IMR-90 (cell line): ENCODE measurements around the gene CLEC20A. TPM values are rescaled to one million over a fixed set of nuclear protein-coding genes. Genes with fewer than 3 reads are reported as not detected.

Experiments
- ATAC-seq: fragments of 200-7000 bp; cut with Tn5 transposase; 2 replicates; pipeline ENCODE4 v1.9.1; 2020; ENCODE audit warnings: low read depth, mild to moderate bottlenecking, moderate library complexity
- BruUV-seq: library from RNA; stranded (reverse); fragments of 400-500 nt; replicated peaks from 2 replicates; lab custom pipeline; 2021; lab: Mats Ljungman, UMichigan
- CTCF ChIA-PET: fragments of 300-600 bp; formaldehyde crosslinking; extraction: SDS; loops from one replicate; lab custom pipeline; 2021; ENCODE audit warnings: antibody characterized with exemption; lab: Yijun Ruan, JAX
- POLR2A ChIA-PET: fragments of 300-600 bp; sonication (Branson Sonifier 250); formaldehyde crosslinking; loops from one replicate; lab custom pipeline; 2022; ENCODE audit warnings: antibody characterized with exemption; ENCODE audit not compliant: unreplicated experiment; lab: Charles Lee
- DNase-seq: peaks from one replicate; pipeline ENCODE4 v3.0.0; 2013
- H2AFZ ChIP-seq: replicated peaks from 2 replicates; pipeline ENCODE3; 2013; ENCODE audit warnings: low read length, mild to moderate bottlenecking; ENCODE audit not compliant: poor library complexity
- H2AK5ac ChIP-seq: 2 replicates; pipeline ENCODE4 v1.6.1; 2013; ENCODE audit warnings: low read depth, low read length, inconsistent platforms
- H2AK9ac ChIP-seq: replicated peaks from 2 replicates; pipeline ENCODE3; 2013; ENCODE audit warnings: mild to moderate bottlenecking, low read depth, low read length, moderate library complexity; ENCODE audit not compliant: poor library complexity
- H2BK120ac ChIP-seq: 2 replicates; pipeline ENCODE4 v1.6.1; 2013; ENCODE audit warnings: low read depth, low read length, inconsistent platforms
- H2BK15ac ChIP-seq: 3 replicates; pipeline ENCODE4 v1.6.1; 2013; ENCODE audit warnings: low read depth, low read length, inconsistent platforms
- H2BK20ac ChIP-seq: 2 replicates; pipeline ENCODE4 v1.6.1; 2013; ENCODE audit warnings: low read depth, mild to moderate bottlenecking, inconsistent platforms, low read length, moderate library complexity
- H2BK5ac ChIP-seq: 2 replicates; pipeline ENCODE4 v1.6.1; 2013; ENCODE audit warnings: mild to moderate bottlenecking, low read depth, low read length, inconsistent platforms; ENCODE audit not compliant: poor library complexity, severe bottlenecking
- H3K14ac ChIP-seq: replicated peaks from 2 replicates; pipeline ENCODE4 v1.6.1; 2013; ENCODE audit warnings: low read depth, low read length, inconsistent platforms
- H3K18ac ChIP-seq: 2 replicates; pipeline ENCODE4 v1.6.1; 2013; ENCODE audit warnings: low read depth, low read length, control low read depth
- H3K23ac ChIP-seq: 2 replicates; pipeline ENCODE4 v1.6.1; 2013; ENCODE audit warnings: low read depth, low read length, inconsistent platforms
- H3K27ac ChIP-seq: 2 replicates; pipeline ENCODE4 v1.5.1; 2013; ENCODE audit warnings: mild to moderate bottlenecking, control low read depth, low read length; ENCODE audit not compliant: insufficient read depth
- H3K27me3 ChIP-seq: 2 replicates; pipeline ENCODE4 v1.6.1; 2013; ENCODE audit warnings: low read length; ENCODE audit not compliant: control insufficient read depth, insufficient read depth
- H3K36me3 ChIP-seq: 2 replicates; pipeline ENCODE4 v1.6.1; 2013; ENCODE audit warnings: low read length, mixed read lengths; ENCODE audit not compliant: control insufficient read depth, insufficient read depth
- H3K4ac ChIP-seq: 2 replicates; pipeline ENCODE4 v1.6.1; 2013; ENCODE audit warnings: low read depth, low read length, inconsistent platforms
- H3K4me1 ChIP-seq: 2 replicates; pipeline ENCODE4 v1.6.1; 2013; ENCODE audit warnings: low read length, mixed read lengths; ENCODE audit not compliant: control insufficient read depth, insufficient read depth
- H3K4me2 ChIP-seq: 2 replicates; pipeline ENCODE4 v1.6.1; 2013; ENCODE audit warnings: low read depth, mild to moderate bottlenecking, control low read depth, low read length, moderate library complexity
- H3K4me3 ChIP-seq: 2 replicates; pipeline ENCODE4 v1.5.1; 2013; ENCODE audit warnings: low read depth, mild to moderate bottlenecking, control low read depth, low read length, moderate library complexity; ENCODE audit not compliant: insufficient read depth
- H3K56ac ChIP-seq: 2 replicates; pipeline ENCODE4 v1.6.1; 2013; ENCODE audit warnings: low read length, inconsistent platforms; ENCODE audit not compliant: insufficient read depth; ENCODE audit errors: extremely low read depth
- H3K79me1 ChIP-seq, 2 experiments: 2 replicates each; pipeline ENCODE4 v1.6.1; 2013; ENCODE audit warnings: low read length in 2 of 2, inconsistent platforms in 1 of 2, low read depth in 1 of 2
- H3K9ac ChIP-seq: 2 replicates; pipeline ENCODE4 v1.6.1; 2013; ENCODE audit warnings: low read depth, low read length, control low read depth
- H3K9me1 ChIP-seq: 2 replicates; pipeline ENCODE4 v1.6.1; 2013; ENCODE audit warnings: low read length, inconsistent platforms; ENCODE audit not compliant: insufficient read depth
- H3K9me3 ChIP-seq: 2 replicates; pipeline ENCODE4 v1.6.1; 2013; ENCODE audit warnings: low read length; ENCODE audit not compliant: control insufficient read depth, insufficient read depth
- H4K20me1 ChIP-seq: 2 replicates; pipeline ENCODE4 v1.6.1; 2013; ENCODE audit warnings: low read length, inconsistent platforms; ENCODE audit not compliant: insufficient read depth
- H4K5ac ChIP-seq: 2 replicates; pipeline ENCODE4 v1.6.1; 2013; ENCODE audit warnings: mild to moderate bottlenecking, low read depth, low read length, control low read depth
- H4K8ac ChIP-seq, 2 experiments: 2 replicates each; pipeline ENCODE4 v1.6.1; 2013; ENCODE audit warnings: low read depth in 2 of 2, low read length in 2 of 2, control low read depth in 1 of 2, inconsistent platforms in 1 of 2
- H4K91ac ChIP-seq: 2 replicates; pipeline ENCODE4 v1.6.1; 2013; ENCODE audit warnings: low read depth, low read length, inconsistent platforms; ENCODE audit not compliant: insufficient read depth
- CHD1 ChIP-seq: IDR thresholded peaks from 2 replicates; pipeline ENCODE4 v1.6.1; 2012; ENCODE audit warnings: low read depth, low read length, improper control_type of control experiment
- RAD21 ChIP-seq: IDR thresholded peaks from 2 replicates; pipeline ENCODE4 v1.6.1; 2012; ENCODE audit warnings: low read length, improper control_type of control experiment
- WGBS, 2 experiments: methylation state at CpG; one replicate each; pipeline versions ENCODE4 v1.1.5 to v1.1.7; 2013; ENCODE audit warnings: missing lambda C conversion rate in 2 of 2; ENCODE audit not compliant: insufficient read length in 1 of 2; ENCODE audit errors: extremely low coverage in 2 of 2; 5-methylcytosine and 5-hydroxymethylcytosine counted together
- dilution Hi-C: fragments of 300-500 bp; cut with HindIII; formaldehyde crosslinking; loops from one replicate; pipeline ENCODE4 v1.14.3; 2018; ENCODE audit warnings: low sequenced_read_pairs; ENCODE audit not compliant: unreplicated experiment
- in situ Hi-C: fragments of 300-500 bp; cut with MboI; formaldehyde crosslinking; loops from 3 replicates; pipeline ENCODE4 v1.14.3; 2019; ENCODE audit warnings: low sequenced_read_pairs, inconsistent platforms, mixed read lengths
- intact Hi-C: fragments of 100-400 bp; cut with micrococcal nuclease; formaldehyde crosslinking; loops from 2 replicates; pipeline ENCODE4 v1.10.0; 2022
- polyA plus RNA-seq, 3 experiments: library from polyadenylated mRNA; depleted of rRNA; stranded (reverse); fragments of >200 nt; gene quantifications; 2 replicates each; pipeline ENCODE4 v1.2.3, GENCODE V29; 2012; ENCODE audit warnings: low replicate concordance in 1 of 3
- total RNA-seq: library from RNA; depleted of rRNA; stranded (reverse); fragments of >200 nt; gene quantifications from 2 replicates; pipeline ENCODE4 v1.2.3, GENCODE V29; 2012
- TF ChIP-seq, protein P1 (sequence below): conservative IDR thresholded peaks from 2 replicates; pipeline ENCODE4 v1.5.1; 2012; ENCODE audit warnings: mild to moderate bottlenecking, low read depth, low read length, improper control_type of control experiment

Gene CLEC20A
- total and polyA plus RNA-seq, 2 of the 4 experiments (the other 2 are of a cell fraction) = not detected

GRCh38 chr1:178536844-178537371 lies 40.1 kb upstream of the CLEC20A start (continued):
- TF ChIP-seq, protein P1, sequence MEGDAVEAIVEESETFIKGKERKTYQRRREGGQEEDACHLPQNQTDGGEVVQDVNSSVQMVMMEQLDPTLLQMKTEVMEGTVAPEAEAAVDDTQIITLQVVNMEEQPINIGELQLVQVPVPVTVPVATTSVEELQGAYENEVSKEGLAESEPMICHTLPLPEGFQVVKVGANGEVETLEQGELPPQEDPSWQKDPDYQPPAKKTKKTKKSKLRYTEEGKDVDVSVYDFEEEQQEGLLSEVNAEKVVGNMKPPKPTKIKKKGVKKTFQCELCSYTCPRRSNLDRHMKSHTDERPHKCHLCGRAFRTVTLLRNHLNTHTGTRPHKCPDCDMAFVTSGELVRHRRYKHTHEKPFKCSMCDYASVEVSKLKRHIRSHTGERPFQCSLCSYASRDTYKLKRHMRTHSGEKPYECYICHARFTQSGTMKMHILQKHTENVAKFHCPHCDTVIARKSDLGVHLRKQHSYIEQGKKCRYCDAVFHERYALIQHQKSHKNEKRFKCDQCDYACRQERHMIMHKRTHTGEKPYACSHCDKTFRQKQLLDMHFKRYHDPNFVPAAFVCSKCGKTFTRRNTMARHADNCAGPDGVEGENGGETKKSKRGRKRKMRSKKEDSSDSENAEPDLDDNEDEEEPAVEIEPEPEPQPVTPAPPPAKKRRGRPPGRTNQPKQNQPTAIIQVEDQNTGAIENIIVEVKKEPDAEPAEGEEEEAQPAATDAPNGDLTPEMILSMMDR = no peak
- TF ChIP-seq RAD21 = peak; percentile 25; the same call in 1 of the 2 replicates

DNA sequence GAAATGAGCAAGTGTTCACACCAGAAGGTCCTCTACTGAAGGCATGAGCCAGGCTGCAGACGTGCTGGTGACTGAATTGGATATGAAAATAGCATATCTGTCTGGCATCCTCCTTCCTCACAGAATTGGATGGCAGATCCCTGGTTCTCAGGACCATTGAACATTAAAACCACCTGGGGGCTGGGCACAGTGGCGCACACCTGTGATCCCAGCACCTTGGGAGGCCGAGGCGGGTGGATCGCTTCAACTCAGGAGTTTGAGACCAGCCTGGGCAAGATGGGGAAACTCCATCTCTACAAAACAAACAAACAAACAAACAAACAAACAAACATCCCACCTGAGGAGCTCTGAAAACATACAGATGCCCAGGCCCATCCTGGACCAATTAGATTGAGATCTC lies 39.6 kb upstream of the CLEC20A start:
- peak overlapping the region; percentile 36; the same call in 2 of the 3 replicates for H2BK15ac ChIP-seq
- in situ Hi-C loops = loop anchor here (10.0 kb wide), 1 partner anchor 828 kb away; the partner anchor contains the start of gene AXDND1
- H3K27ac ChIP-seq = peak overlapping the region; percentile 10; the same call in 1 of the 2 replicates
- H3K9me3 ChIP-seq = no peaks in the 10 kb centered on the region
- no peak overlapping the region for H2AK9ac ChIP-seq
- no peak overlapping the region for H3K4me2 ChIP-seq
- H3K4me1 ChIP-seq = peaks cover 38% of the 10 kb centered on the region
- no peaks in the 10 kb centered on the region for H3K27me3 ChIP-seq
- peak overlapping the region; percentile 34 for H2BK120ac ChIP-seq
- ATAC-seq (no peak), DNase-seq (no peak)
- no peak overlapping the region for H3K4me3 ChIP-seq
- no peak overlapping the region for H3K18ac ChIP-seq
- no peak overlapping the region for H2AFZ ChIP-seq
- 100% methylated on average over 1 of the region's 5 CpGs; no CpG with 5 or more reads in 1 of the 2 experiments for WGBS, 2 experiments
- H2BK5ac ChIP-seq = peak overlapping the region; percentile 33
- H4K20me1 ChIP-seq = peaks cover 4% of the 10 kb centered on the region; the same call in 1 of the 2 replicates
- H3K36me3 ChIP-seq = no peaks in the 10 kb centered on the region
- peak overlapping the region; percentile 42; the same call in 1 of the 2 replicates for H2AK5ac ChIP-seq
- intact Hi-C loops = no loop called here
- H3K79me1 ChIP-seq = 0 out of 4 replicates have a peak, but pooled peaks cover 0 to 11% of the 10 kb centered on the region in 2 experiments
- no peak overlapping the region for H3K9ac ChIP-seq
- no peak for TF ChIP-seq CHD1
- ChIA-PET CTCF (interaction anchor here (1.0 to 2.9 kb wide), 3 partner anchors 34 to 467 kb away, joined by 3 to 12 read pairs (median 9); no protein-coding TSS in a partner anchor), POLR2A (no interaction called here)
- H3K9me1 ChIP-seq = peaks cover 34% of the 10 kb centered on the region
- no TSS peak for BruUV-seq
- peak overlapping the region; percentile 13 for H3K4ac ChIP-seq
- H3K23ac ChIP-seq = no peak overlapping the region
- dilution Hi-C loops = no loop called here
- H2BK20ac ChIP-seq = peak overlapping the region; percentile 37; the same call in 1 of the 2 replicates
- H4K91ac ChIP-seq = peak overlapping the region; percentile 2
- peak overlapping the region in 1 of 2 experiments; percentile 23; a peak in 1 of 4 replicates for H4K8ac ChIP-seq
- no peak overlapping the region for H4K5ac ChIP-seq
- 0 out of 2 replicates have a peak overlapping the region, but pooled peaks have one; percentile 7 for H3K14ac ChIP-seq
- H3K56ac ChIP-seq = no peak overlapping the region
